ENCODE results near the gene FBN2.

Gene FBN2

GRCh38 chr5:128290152-128290858, 247.7 kb downstream of the FBN2 start:
- no peak for DNase-seq

GRCh38 chr5:128287740-128288139, 250.3 kb downstream of the FBN2 start:
- no peak for DNase-seq

- DNase-seq, result no peak
These were observed 253.8 kb downstream of the FBN2 start for GRCh38 chr5:128284236-128284635.

GRCh38 chr5:128279345-128279744, 258.7 kb downstream of the FBN2 start:
- no peak for DNase-seq

- no peak for DNase-seq
These were observed 261.4 kb downstream of the FBN2 start for GRCh38 chr5:128276537-128277216.

GRCh38 chr5:128274441-128274840, 263.6 kb downstream of the FBN2 start:
- no peak for DNase-seq

- DNase-seq, result no peak
These were observed 264.3 kb downstream of the FBN2 start for GRCh38 chr5:128273736-128274135.

GRCh38 chr5:128271859-128272464, 266.1 kb downstream of the FBN2 start:
- DNase-seq, result no peak

GRCh38 chr5:128271071-128271470, 267.0 kb downstream of the FBN2 start:
- DNase-seq, result no peak

GRCh38 chr5:128264564-128265360, 273.3 kb downstream of the FBN2 start:
- DNase-seq, result no peak

GRCh38 chr5:128263357-128263756, 274.7 kb downstream of the FBN2 start:
- DNase-seq, result no peak

GRCh38 chr5:128262911-128263310, 275.1 kb downstream of the FBN2 start:
- DNase-seq, result no peak

GRCh38 chr5:128259607-128260021, 278.4 kb downstream of the FBN2 start:
- DNase-seq, result no peak

- no peak for DNase-seq
These were observed 279.7 kb downstream of the FBN2 start for GRCh38 chr5:128258372-128258771.

GRCh38 chr5:128257076-128257475, 281.0 kb downstream of the FBN2 start:
- no peak for DNase-seq

GRCh38 chr5:128254789-128255188, 283.3 kb downstream of the FBN2 start:
- DNase-seq, result no peak

GRCh38 chr5:128253880-128254279, 284.2 kb downstream of the FBN2 start:
- DNase-seq, result no peak

GRCh38 chr5:128253161-128253560, 284.9 kb downstream of the FBN2 start:
- no peak for DNase-seq

- no peak for DNase-seq
These were observed 285.3 kb downstream of the FBN2 start for GRCh38 chr5:128252756-128253155.

GRCh38 chr5:128252196-128252595, 285.8 kb downstream of the FBN2 start:
- no peak for DNase-seq

- DNase-seq, result no peak
These were observed 292.1 kb downstream of the FBN2 start for GRCh38 chr5:128245974-128246373.

- no peak for DNase-seq
These were observed 294.0 kb downstream of the FBN2 start for GRCh38 chr5:128243958-128244582.

Measured in CD4-positive, alpha-beta T cell treated with Interleukin-12 subunit alpha and Interleukin-12 subunit beta, for 1 hour (primary cell).